Neuronal stem cell (in vitro differentiated cells): ENCODE measurements around the gene PRR14.

Source experiments
- DNase-seq: peaks from one replicate; pipeline ENCODE4 v3.0.0-alpha.2; 2013; ENCODE audit warnings: low spot score
- H2AFZ ChIP-seq: one replicate; pipeline ENCODE4 v1.6.1; 2013; ENCODE audit warnings: mild to moderate bottlenecking, low read length, inconsistent platforms
- H2AK5ac ChIP-seq: 2 replicates; pipeline ENCODE4 v1.6.1; 2013; ENCODE audit warnings: low read depth, mild to moderate bottlenecking, inconsistent platforms, low read length, moderate library complexity, mixed read lengths
- H2BK120ac ChIP-seq: 2 replicates; pipeline ENCODE4 v1.6.1; 2013; ENCODE audit warnings: low read depth, mild to moderate bottlenecking, inconsistent platforms, low read length, moderate library complexity, mixed read lengths
- H2BK12ac ChIP-seq: one replicate; pipeline ENCODE4 v1.6.1; 2013; ENCODE audit warnings: low read length, inconsistent platforms
- H2BK15ac ChIP-seq: 2 replicates; pipeline ENCODE4 v1.6.1; 2013; ENCODE audit warnings: mild to moderate bottlenecking, low read length, inconsistent platforms, mixed read lengths
- H2BK5ac ChIP-seq: one replicate; pipeline ENCODE4 v1.6.1; 2013; ENCODE audit warnings: inconsistent platforms, mild to moderate bottlenecking, low read length, moderate library complexity
- H3K14ac ChIP-seq: one replicate; pipeline ENCODE4 v1.6.1; 2013; ENCODE audit warnings: low read length, inconsistent platforms
- H3K18ac ChIP-seq: 2 replicates; pipeline ENCODE4 v1.6.1; 2013; ENCODE audit warnings: low read length, inconsistent platforms
- H3K23ac ChIP-seq: 2 replicates; pipeline ENCODE4 v1.6.1; 2013; ENCODE audit warnings: low read depth, mild to moderate bottlenecking, mixed read lengths, low read length, inconsistent platforms; ENCODE audit not compliant: poor library complexity
- H3K27ac ChIP-seq: replicated peaks from 3 replicates; pipeline ENCODE4 v1.5.1; 2013; ENCODE audit warnings: low read length, inconsistent platforms
- H3K27me3 ChIP-seq, 3 experiments: 2 replicates each; pipeline ENCODE4 v1.6.1; 2013; ENCODE audit warnings: low read length in 3 of 3, mild to moderate bottlenecking in 2 of 3, inconsistent platforms in 1 of 3, low read depth in 1 of 3, mixed read lengths in 1 of 3, moderate library complexity in 1 of 3; ENCODE audit not compliant: control insufficient read depth in 3 of 3, insufficient read depth in 3 of 3
- H3K36me3 ChIP-seq, 2 donors: replicated peaks in 1 of 2; 2 replicates each; pipeline ENCODE4 v1.6.1; 2013; ENCODE audit warnings: low read length in 2 of 2; ENCODE audit not compliant: control insufficient read depth in 2 of 2, insufficient read depth in 2 of 2
- H3K4ac ChIP-seq: 2 replicates; pipeline ENCODE4 v1.6.1; 2013; ENCODE audit warnings: inconsistent platforms, mild to moderate bottlenecking, low read length, moderate library complexity
- H3K4me1 ChIP-seq, 2 donors: 1 replicate in 1 of 2; 2 replicates in 1 of 2; pipeline ENCODE4 v1.6.1; 2013; ENCODE audit warnings: low read length in 2 of 2, low read depth in 1 of 2; ENCODE audit not compliant: control insufficient read depth in 2 of 2, insufficient read depth in 1 of 2
- H3K4me2 ChIP-seq: one replicate; pipeline ENCODE4 v1.6.1; 2013; ENCODE audit warnings: mild to moderate bottlenecking, low read length, inconsistent platforms; ENCODE audit not compliant: insufficient read depth, poor library complexity, severe bottlenecking
- H3K4me3 ChIP-seq, 2 donors: 2 replicates each; pipeline ENCODE4 v1.5.1; 2013; ENCODE audit warnings: low read length in 2 of 2, mild to moderate bottlenecking in 2 of 2, inconsistent platforms in 1 of 2, moderate library complexity in 1 of 2
- H3K79me1 ChIP-seq: one replicate; pipeline ENCODE4 v1.6.1; 2013; ENCODE audit warnings: low read depth, mild to moderate bottlenecking, inconsistent platforms, low read length, moderate library complexity
- H3K9ac ChIP-seq: one replicate; pipeline ENCODE4 v1.6.1; 2013; ENCODE audit warnings: mild to moderate bottlenecking, low read depth, low read length, inconsistent platforms; ENCODE audit not compliant: poor library complexity
- H3K9me3 ChIP-seq, 2 donors: replicated peaks in 1 of 2; 2 replicates each; pipeline versions ENCODE3 to v1.6.1; 2013; ENCODE audit warnings: low read length in 2 of 2, mild to moderate bottlenecking in 2 of 2, inconsistent platforms in 1 of 2, low read depth in 1 of 2, mixed read lengths in 1 of 2, moderate library complexity in 1 of 2; ENCODE audit not compliant: control insufficient read depth in 2 of 2, insufficient read depth in 1 of 2
- H4K8ac ChIP-seq: one replicate; pipeline ENCODE4 v1.6.1; 2013; ENCODE audit warnings: low read depth, mild to moderate bottlenecking, inconsistent platforms, low read length, moderate library complexity
- H4K91ac ChIP-seq: one replicate; pipeline ENCODE4 v1.6.1; 2013; ENCODE audit warnings: low read length, low read depth, mild to moderate bottlenecking, inconsistent platforms; ENCODE audit not compliant: poor library complexity
- WGBS, 2 donors: extraction: QIAGEN DNeasy Blood & Tissue Kit; methylation state at CpG; one replicate each; pipeline ENCODE4 v1.1.7; 2013; ENCODE audit warnings: missing lambda C conversion rate in 2 of 2, mixed read lengths in 1 of 2; ENCODE audit not compliant: insufficient read length in 2 of 2, insufficient replicate concordance in 1 of 2; ENCODE audit errors: extremely low coverage in 2 of 2; 5-methylcytosine and 5-hydroxymethylcytosine counted together

Gene PRR14

DNA sequence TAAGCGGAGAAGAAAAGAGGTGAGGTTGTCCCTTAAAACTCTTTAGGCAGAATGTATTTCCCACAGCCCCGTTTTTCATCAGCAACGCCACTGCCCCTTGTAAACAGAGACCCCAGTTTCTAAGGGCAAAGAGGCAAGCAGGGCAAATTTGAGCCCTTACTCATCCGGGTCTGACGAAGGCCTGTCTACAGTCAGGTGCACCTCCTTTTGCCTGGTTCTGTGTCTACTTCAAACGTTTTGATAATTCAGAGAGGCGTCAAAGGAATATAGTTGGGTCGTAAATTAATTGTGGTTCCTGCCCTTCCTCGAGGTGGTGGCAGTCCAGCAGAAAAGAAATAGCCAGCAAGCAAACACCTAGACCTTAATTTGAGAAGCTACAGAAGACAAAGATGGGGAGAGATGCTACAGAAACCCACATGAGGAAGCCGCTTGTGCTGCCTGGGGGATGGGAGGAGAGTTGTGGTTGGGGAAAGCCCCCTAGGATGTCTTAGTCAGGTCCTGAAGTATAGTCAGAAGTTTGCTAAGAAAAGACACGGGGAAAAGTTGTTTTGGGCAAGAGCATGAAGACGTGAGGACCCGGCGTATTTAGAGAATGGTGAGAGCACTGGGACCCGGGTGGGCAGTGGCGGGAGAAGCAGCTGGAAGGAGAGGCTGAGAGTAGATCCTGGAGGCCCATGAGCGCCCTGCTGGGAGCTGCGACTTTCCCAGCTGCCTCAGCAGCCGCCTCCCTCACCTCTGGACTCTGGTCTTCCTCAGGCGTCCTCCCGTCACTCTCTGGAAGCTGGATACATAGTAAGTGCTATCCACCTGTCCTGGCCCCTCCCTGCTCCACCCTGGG, 9.9 kb downstream of the PRR14 start:
- H3K4me3 ChIP-seq = peak overlapping the region; percentile 17 to 70
- peaks cover 9 to 23% of the 10 kb centered on the region in 2 donors for H3K4me1 ChIP-seq
- peak overlapping the region; percentile 72 for H2BK5ac ChIP-seq
- no peaks in the 10 kb centered on the region for H3K9me3 ChIP-seq
- no peak overlapping the region for H3K27ac ChIP-seq
- H2BK12ac ChIP-seq = no peak overlapping the region
- no peak for DNase-seq
- no peak overlapping the region for H4K91ac ChIP-seq
- no peak overlapping the region for H3K4ac ChIP-seq
- H2BK15ac ChIP-seq = no peak overlapping the region
- H2BK120ac ChIP-seq = no peak overlapping the region
- no peak overlapping the region for H3K23ac ChIP-seq
- no peaks in the 10 kb centered on the region for H3K27me3 ChIP-seq
- WGBS, 2 donors = no CpG with 5 or more reads among the region's 21 CpGs
- H3K9ac ChIP-seq = no peak overlapping the region
- peaks cover 7% of the 10 kb centered on the region for H3K79me1 ChIP-seq
- no peak overlapping the region for H2AK5ac ChIP-seq
- peaks cover 47 to 66% of the 10 kb centered on the region in 2 donors for H3K36me3 ChIP-seq
- no peak overlapping the region for H2AFZ ChIP-seq
- no peak overlapping the region for H3K18ac ChIP-seq
- no peak overlapping the region for H3K14ac ChIP-seq
- H3K4me2 ChIP-seq = peak overlapping the region; percentile 91
- no peak overlapping the region for H4K8ac ChIP-seq

- no peak overlapping the region for H2AK5ac ChIP-seq
- H3K14ac ChIP-seq = no peak overlapping the region
- no peak overlapping the region for H3K4ac ChIP-seq
- no peak overlapping the region for H2AFZ ChIP-seq
- no peak overlapping the region for H3K18ac ChIP-seq
- H2BK15ac ChIP-seq = no peak overlapping the region
- H2BK5ac ChIP-seq = no peak overlapping the region
- peaks cover 52 to 70% of the 10 kb centered on the region in 2 donors for H3K36me3 ChIP-seq
- no peaks in the 10 kb centered on the region for H3K27me3 ChIP-seq
- H3K4me1 ChIP-seq = peaks cover 8 to 17% of the 10 kb centered on the region in 2 donors
- no peak overlapping the region for H4K8ac ChIP-seq
- peaks cover 7% of the 10 kb centered on the region for H3K79me1 ChIP-seq
- H2BK12ac ChIP-seq = no peak overlapping the region
- no CpG with 5 or more reads among the region's 17 CpGs for WGBS, 2 donors
- no peak overlapping the region for H2BK120ac ChIP-seq
- no peaks in the 10 kb centered on the region for H3K9me3 ChIP-seq
- DNase-seq = no peak
- H3K23ac ChIP-seq = no peak overlapping the region
- H3K27ac ChIP-seq = no peak overlapping the region
- H3K4me2 ChIP-seq = no peak overlapping the region
- no peak overlapping the region for H3K4me3 ChIP-seq
- H3K9ac ChIP-seq = peak overlapping the region; percentile 7
- no peak overlapping the region for H4K91ac ChIP-seq
Measured at GRCh38 chr16:30662449-30662848, 11.7 kb downstream of the PRR14 start.

- no peak for DNase-seq
- Histone ChIP-seq H2BK120ac (no peak overlapping the region), H2BK12ac (no peak overlapping the region), H3K9ac (no peak overlapping the region), H3K14ac (no peak overlapping the region), H4K8ac (no peak overlapping the region), H3K27ac (no peak overlapping the region), H3K27me3 (no peaks in the 10 kb centered on the region), H2BK15ac (no peak overlapping the region), H2AK5ac (no peak overlapping the region), H3K79me1 (peaks cover 7% of the 10 kb centered on the region), H3K4me1 (peaks cover 8 to 15% of the 10 kb centered on the region in 2 donors), H3K4me3 (no peak overlapping the region), H3K36me3 (peaks cover 57 to 76% of the 10 kb centered on the region in 2 donors), H3K18ac (no peak overlapping the region), H3K23ac (no peak overlapping the region), H2BK5ac (no peak overlapping the region), H4K91ac (no peak overlapping the region), H3K4me2 (no peak overlapping the region), H2AFZ (no peak overlapping the region), H3K4ac (no peak overlapping the region), H3K9me3 (no peaks in the 10 kb centered on the region)
- WGBS, 2 donors = no CpG with 5 or more reads among the region's 8 CpGs
Measured at GRCh38 chr16:30663038-30663437, 12.3 kb downstream of the PRR14 start.

DNA sequence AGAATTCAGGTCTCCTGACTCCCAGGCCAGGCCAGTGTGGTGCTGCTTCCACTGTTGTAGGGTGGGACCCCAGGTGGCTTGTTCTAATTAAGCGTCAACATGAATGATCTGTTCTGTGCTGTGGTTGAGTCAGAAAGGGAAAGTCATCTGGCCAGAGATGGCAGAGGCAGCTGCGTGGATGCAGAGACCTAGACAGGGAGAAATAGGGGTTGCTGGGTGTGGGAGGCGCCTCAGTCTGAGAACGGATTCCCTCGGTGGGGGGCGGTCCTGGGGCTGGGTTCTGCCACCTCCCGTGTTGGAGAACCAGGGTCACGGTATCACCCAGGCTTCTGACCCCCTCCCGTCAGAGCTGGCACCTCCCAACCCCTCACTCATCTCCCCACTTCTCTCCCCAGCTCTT, 13.1 kb downstream of the PRR14 start:
- Histone ChIP-seq H3K36me3 (peaks cover 60 to 83% of the 10 kb centered on the region in 2 donors), H2BK12ac (no peak overlapping the region), H3K4me1 (peaks cover 8 to 15% of the 10 kb centered on the region in 2 donors), H3K14ac (no peak overlapping the region), H3K9ac (no peak overlapping the region), H2AK5ac (no peak overlapping the region), H3K79me1 (peaks cover 7% of the 10 kb centered on the region), H3K23ac (no peak overlapping the region), H2BK15ac (no peak overlapping the region), H3K18ac (no peak overlapping the region), H2BK5ac (no peak overlapping the region), H3K27ac (no peak overlapping the region), H4K8ac (no peak overlapping the region), H3K4me3 (no peak overlapping the region), H3K4me2 (no peak overlapping the region), H2BK120ac (no peak overlapping the region), H3K4ac (no peak overlapping the region), H3K9me3 (no peaks in the 10 kb centered on the region), H2AFZ (no peak overlapping the region), H4K91ac (no peak overlapping the region), H3K27me3 (no peaks in the 10 kb centered on the region)
- no peak for DNase-seq
- WGBS, 2 donors = no CpG with 5 or more reads among the region's 9 CpGs
